H1 (cell line): ENCODE data around the gene CNNM2.

Experiments
- POLR2AphosphoS5 ChIP-seq: IDR thresholded peaks from 2 replicates; pipeline ENCODE4 v1.6.1; 2011; ENCODE audit warnings: low read depth, low read length
- RAD21 ChIP-seq, 2 experiments: IDR thresholded peaks in 1 of 2; conservative IDR thresholded peaks in 1 of 2; 2 replicates each; pipeline ENCODE4 v1.6.1; 2011; ENCODE audit warnings: low read depth in 2 of 2, low read length in 2 of 2, improper control_type of control experiment in 1 of 2, inconsistent platforms in 1 of 2, mild to moderate bottlenecking in 1 of 2, moderate library complexity in 1 of 2

DNA sequence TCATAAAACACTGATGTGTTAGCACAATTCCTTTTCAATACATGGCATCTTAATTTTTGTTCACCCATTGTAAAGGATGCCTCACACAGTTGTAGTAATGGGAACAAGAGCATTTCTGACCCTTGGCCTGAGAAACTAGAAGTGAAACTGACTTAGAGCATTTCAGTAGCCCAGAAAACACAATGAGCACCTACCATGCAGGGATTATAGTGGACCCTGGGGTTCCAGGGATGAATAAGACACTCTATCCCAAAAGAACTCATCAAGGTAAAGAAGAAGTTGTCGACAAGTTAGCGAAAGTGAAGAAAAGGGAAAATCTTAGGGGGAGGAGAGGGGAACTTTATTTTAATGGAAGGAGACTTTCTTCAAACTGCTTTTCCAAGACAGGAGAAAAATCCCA is 149.4 kb downstream of the CNNM2 start:
- TF ChIP-seq RAD21 (IDR thresholded peaks at IDR 0.05 in 1 of 2, conservative IDR thresholded peaks at IDR 0.05 in 1 of 2; ENCODE audit: low read depth in 2 of 2, low read length in 2 of 2): no peak
- no peak for TF ChIP-seq POLR2AphosphoS5
